Right hindlimb (tissue), 1 donor: ENCODE results near the gene MRPL20.
"Not testable (repeated sequence)": the region's sequence is repeated elsewhere in the genome, so short reads cannot be mapped to it uniquely, and the experiment has no call there.

Source experiments
- DNase-seq: peaks from one replicate; pipeline ENCODE4 v3.0.0-alpha.2; 2018

The MRPL20 gene

GRCh38 chr1:1437033-1437903, 30.2 kb upstream of the MRPL20 start:
- no peak for DNase-seq

- DNase-seq: no peak
These were observed 29.5 kb upstream of the MRPL20 start for GRCh38 chr1:1436630-1437032.

- no peak for DNase-seq
These were observed 29.0 kb upstream of the MRPL20 start for GRCh38 chr1:1435911-1436629.

GRCh38 chr1:1435106-1435903, 28.2 kb upstream of the MRPL20 start, which contains the start of gene VWA1:
TSS of gene VWA1 (plus strand) at chr1:1435690. CDS start at chr1:1435749, 59 bp downstream.
- peak; percentile 84 for DNase-seq

GRCh38 chr1:1434824-1435105, 27.7 kb upstream of the MRPL20 start:
- no peak for DNase-seq

- DNase-seq: peak; percentile 90
These were observed 27.2 kb upstream of the MRPL20 start for GRCh38 chr1:1434131-1434823.

- peak; percentile 86 for DNase-seq
These were observed 26.7 kb upstream of the MRPL20 start for GRCh38 chr1:1433804-1434130.

GRCh38 chr1:1432951-1433803, 26.1 kb upstream of the MRPL20 start:
- DNase-seq: peak; percentile 78

GRCh38 chr1:1432274-1432950, 25.3 kb upstream of the MRPL20 start:
- DNase-seq: peak; percentile 86

- peak; percentile 65 for DNase-seq
These were observed 24.8 kb upstream of the MRPL20 start for GRCh38 chr1:1431845-1432273.

GRCh38 chr1:1430992-1431844, 24.1 kb upstream of the MRPL20 start:
- DNase-seq: no peak

- peak; percentile 92 for DNase-seq
These were observed 23.3 kb upstream of the MRPL20 start for GRCh38 chr1:1430114-1430982.

GRCh38 chr1:1429671-1430073, 22.6 kb upstream of the MRPL20 start:
- DNase-seq: peak; percentile 51

GRCh38 chr1:1428967-1429366, 21.9 kb upstream of the MRPL20 start:
- not testable (repeated sequence) for DNase-seq

- peak; percentile 19 for DNase-seq
These were observed 21.1 kb upstream of the MRPL20 start for GRCh38 chr1:1428174-1428573.

GRCh38 chr1:1427820-1428148, 20.7 kb upstream of the MRPL20 start:
- peak; percentile 50 for DNase-seq

GRCh38 chr1:1427106-1427819, 20.2 kb upstream of the MRPL20 start:
- peak; percentile 63 for DNase-seq

- peak; percentile 18 for DNase-seq
These were observed 19.5 kb upstream of the MRPL20 start for GRCh38 chr1:1426496-1427105.
